CD4-positive, alpha-beta memory T cell (primary cell): ENCODE measurements around the gene RAD17. TPM values are rescaled to one million over a fixed set of nuclear protein-coding genes. Genes with fewer than 3 reads are reported as not detected.
"Not testable (repeated sequence)": the region's sequence is repeated elsewhere in the genome, so short reads cannot be mapped to it uniquely, and the experiment has no call there.

ENCODE experiments used
- CTCF ChIA-PET: fragments of 350-600 bp; sonication (Branson Sonifier 250); formaldehyde crosslinking; loops from one replicate; lab custom pipeline; 2021; ENCODE audit warnings: inconsistent platforms; ENCODE audit not compliant: partially characterized antibody; lab: Charles Lee
- POLR2A ChIA-PET: fragments of 350-600 bp; sonication (Branson Sonifier 250); formaldehyde crosslinking; loops from one replicate; lab custom pipeline; 2021; ENCODE audit not compliant: partially characterized antibody; lab: Charles Lee
- DNase-seq, 5 donors: peaks; one replicate each; pipeline versions ENCODE4 v3.0.0 to v3.0.0-alpha.2; 2020 to 2022; ENCODE audit warnings: mixed read lengths in 1 of 5
- H3K27ac ChIP-seq: one replicate; pipeline ENCODE4 v1.7.0; 2013; ENCODE audit warnings: low read depth, low read length
- H3K27me3 ChIP-seq: 2 replicates; pipeline ENCODE4 v1.7.0; 2013; ENCODE audit warnings: mild to moderate bottlenecking, low read length, moderate library complexity; ENCODE audit not compliant: insufficient read depth
- H3K36me3 ChIP-seq: 2 replicates; pipeline ENCODE4 v1.7.0; 2013; ENCODE audit warnings: mild to moderate bottlenecking, low read length, moderate library complexity; ENCODE audit not compliant: insufficient read depth
- H3K4me1 ChIP-seq: 2 replicates; pipeline ENCODE4 v1.7.0; 2013; ENCODE audit warnings: mild to moderate bottlenecking, low read length, moderate library complexity; ENCODE audit not compliant: insufficient read depth
- H3K4me3 ChIP-seq, 2 donors: one replicate each; pipeline ENCODE4 v1.7.0; 2013; ENCODE audit warnings: low read length in 2 of 2, mild to moderate bottlenecking in 1 of 2
- H3K9me3 ChIP-seq, 2 donors: one replicate each; pipeline ENCODE4 v1.7.0; 2013; ENCODE audit warnings: low read length in 2 of 2, control low read depth in 1 of 2; ENCODE audit not compliant: control insufficient read depth in 1 of 2
- H3K27ac Mint-ChIP-seq, 7 donors: one replicate each; pipeline ENCODE4 v1.8.0; 2020 to 2021; ENCODE audit warnings: mixed read lengths in 7 of 7, mild to moderate bottlenecking in 6 of 7, inconsistent platforms in 3 of 7, moderate library complexity in 3 of 7
- H3K27me3 Mint-ChIP-seq, 2 donors: one replicate each; pipeline ENCODE4 v1.8.0; 2020 to 2021; ENCODE audit warnings: mixed read lengths in 2 of 2
- H3K36me3 Mint-ChIP-seq, 2 donors: one replicate each; pipeline ENCODE4 v1.8.0; 2020 to 2021; ENCODE audit warnings: mixed read lengths in 2 of 2, inconsistent platforms in 1 of 2, mild to moderate bottlenecking in 1 of 2
- H3K4me1 Mint-ChIP-seq, 4 donors: one replicate each; pipeline ENCODE4 v1.8.0; 2020 to 2021; ENCODE audit warnings: mixed read lengths in 4 of 4, mild to moderate bottlenecking in 1 of 4
- H3K4me3 Mint-ChIP-seq, 8 donors: one replicate each; pipeline ENCODE4 v1.8.0; 2020 to 2021; ENCODE audit warnings: mixed read lengths in 8 of 8, mild to moderate bottlenecking in 7 of 8, moderate library complexity in 6 of 8, inconsistent platforms in 3 of 8
- H3K9me3 Mint-ChIP-seq, 8 donors: one replicate each; pipeline ENCODE4 v1.8.0; 2020 to 2021; ENCODE audit warnings: mixed read lengths in 8 of 8, mild to moderate bottlenecking in 5 of 8, inconsistent platforms in 3 of 8, moderate library complexity in 1 of 8
- intact Hi-C: fragments of 100-400 bp; cut with micrococcal nuclease; formaldehyde crosslinking; loops from one replicate; pipeline ENCODE4 v1.15.1; 2023
- polyA plus RNA-seq, 2 donors: library from polyadenylated mRNA; unstranded; fragments of 300-500 nt; fragmentation: Illumina TruSeq; gene quantifications; one replicate each; pipeline ENCODE4 v1.2.3, GENCODE V29; 2021
- total RNA-seq, 2 experiments: library from RNA; stranded (reverse); gene quantifications; one replicate each; pipeline ENCODE4 v1.2.3, GENCODE V29; 2021

The RAD17 gene
- total and polyA plus RNA-seq, 4 experiments from 2014 or later, result 27.5 to 31.1 (median 30.6) TPM

DNA sequence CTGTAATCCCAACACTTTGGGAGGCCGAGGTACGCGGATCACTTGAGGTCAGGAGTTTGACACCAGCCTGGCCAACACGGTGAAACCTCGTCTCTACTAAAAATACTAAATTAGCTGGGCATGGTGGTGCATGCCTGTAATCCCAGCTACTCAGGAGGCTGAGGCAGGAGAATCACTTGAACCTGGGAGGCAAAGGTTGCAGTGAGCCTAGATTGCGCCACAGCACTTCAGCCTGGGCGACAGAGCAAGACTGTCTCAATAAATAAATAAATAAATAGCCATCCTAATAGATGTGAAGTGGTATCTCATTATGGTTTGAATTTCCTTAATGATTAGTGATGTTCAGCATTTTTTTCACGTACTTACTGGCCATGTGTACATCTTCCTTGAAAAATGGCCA, 80.9 kb downstream of the RAD17 start:
- H3K4me3 ChIP-seq, H3K9me3 Mint-ChIP-seq, intact Hi-C loops, DNase-seq, H3K27me3 Mint-ChIP-seq, H3K4me1 Mint-ChIP-seq, CTCF ChIA-PET, H3K4me3 Mint-ChIP-seq, H3K27me3 ChIP-seq, H3K27ac Mint-ChIP-seq, H3K36me3 Mint-ChIP-seq, H3K9me3 ChIP-seq, POLR2A ChIA-PET, H3K36me3 ChIP-seq, H3K4me1 ChIP-seq, H3K27ac ChIP-seq: not testable (repeated sequence)

DNA sequence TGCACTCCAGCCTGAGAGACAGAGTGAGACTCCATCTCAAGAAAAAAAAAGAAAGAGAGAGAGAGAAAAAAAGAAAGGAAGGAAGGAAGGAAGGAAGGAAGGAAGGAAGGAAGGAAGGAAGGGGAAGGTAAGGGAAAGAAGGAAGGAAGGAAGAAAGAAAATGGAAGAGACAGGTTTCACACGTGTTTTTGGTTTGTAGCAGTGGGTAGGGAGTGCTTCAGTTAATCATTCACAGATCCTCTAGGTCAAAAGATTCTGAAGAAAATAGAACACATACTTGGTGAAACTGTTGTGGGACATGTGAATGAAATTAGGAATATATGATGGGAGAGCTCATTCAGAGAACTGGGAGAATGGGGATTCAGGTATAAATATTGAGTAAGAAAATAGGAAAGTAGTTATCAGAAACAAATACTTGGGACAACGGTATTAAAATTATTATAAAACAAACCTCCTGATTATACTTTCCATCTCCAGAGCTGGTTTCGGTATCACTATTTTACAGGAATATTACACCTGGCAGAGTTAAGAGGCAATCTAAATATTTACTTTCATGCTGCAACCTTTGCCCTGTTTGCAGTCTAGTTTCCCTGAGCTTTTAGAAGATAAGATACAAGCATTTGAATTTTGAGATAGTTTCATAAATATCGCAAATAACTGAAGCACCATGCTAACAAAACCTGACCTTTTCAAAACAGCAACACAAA, 82.5 kb downstream of the RAD17 start:
- ChIA-PET CTCF (no interaction called here), POLR2A (no interaction called here)
- no peaks in the 10 kb centered on the region for H3K27me3 ChIP-seq
- Mint-ChIP-seq H3K4me3 (no peak overlapping the region), H3K9me3 (peaks cover 0 to 6% (median 2%) of the 10 kb centered on the region in 8 donors), H3K4me1 (no peaks in the 10 kb centered on the region), H3K36me3 (no peaks in the 10 kb centered on the region), H3K27me3 (peaks cover 0 to 7% of the 10 kb centered on the region in 2 donors), H3K27ac (no peak overlapping the region)
- H3K36me3 ChIP-seq, result no peaks in the 10 kb centered on the region
- intact Hi-C loops, result no loop called here
- no peaks in the 10 kb centered on the region for H3K4me1 ChIP-seq
- no peak overlapping the region for H3K27ac ChIP-seq
- DNase-seq, result no peak
- no peak overlapping the region for H3K4me3 ChIP-seq
- H3K9me3 ChIP-seq, result no peaks in the 10 kb centered on the region

DNA sequence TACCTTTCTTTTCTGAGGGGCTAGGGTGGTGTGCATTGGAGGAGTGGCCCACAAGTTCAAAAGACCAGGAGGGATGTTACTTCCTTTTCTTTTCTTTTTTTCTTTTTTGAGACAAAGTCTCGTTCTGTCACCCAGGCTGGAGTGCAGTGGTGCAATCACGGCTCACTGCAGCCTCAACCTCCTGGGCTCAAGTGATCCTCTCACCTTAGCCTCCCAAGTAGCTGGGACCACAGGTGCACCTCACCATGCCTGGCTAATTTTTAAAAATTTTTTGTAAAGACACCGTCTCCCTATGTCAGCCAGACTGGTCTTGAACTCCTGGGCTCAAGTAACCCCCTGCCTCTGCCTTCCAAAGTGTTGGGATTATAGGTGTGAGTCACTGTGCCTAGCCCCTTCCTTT, 83.9 kb downstream of the RAD17 start:
- CTCF ChIA-PET, H3K9me3 Mint-ChIP-seq, H3K4me1 Mint-ChIP-seq, H3K4me1 ChIP-seq, H3K9me3 ChIP-seq, DNase-seq, H3K27ac Mint-ChIP-seq, H3K27ac ChIP-seq, POLR2A ChIA-PET, intact Hi-C loops, H3K36me3 Mint-ChIP-seq, H3K36me3 ChIP-seq, H3K4me3 Mint-ChIP-seq, H3K27me3 Mint-ChIP-seq, H3K27me3 ChIP-seq, H3K4me3 ChIP-seq: not testable (repeated sequence)

DNA sequence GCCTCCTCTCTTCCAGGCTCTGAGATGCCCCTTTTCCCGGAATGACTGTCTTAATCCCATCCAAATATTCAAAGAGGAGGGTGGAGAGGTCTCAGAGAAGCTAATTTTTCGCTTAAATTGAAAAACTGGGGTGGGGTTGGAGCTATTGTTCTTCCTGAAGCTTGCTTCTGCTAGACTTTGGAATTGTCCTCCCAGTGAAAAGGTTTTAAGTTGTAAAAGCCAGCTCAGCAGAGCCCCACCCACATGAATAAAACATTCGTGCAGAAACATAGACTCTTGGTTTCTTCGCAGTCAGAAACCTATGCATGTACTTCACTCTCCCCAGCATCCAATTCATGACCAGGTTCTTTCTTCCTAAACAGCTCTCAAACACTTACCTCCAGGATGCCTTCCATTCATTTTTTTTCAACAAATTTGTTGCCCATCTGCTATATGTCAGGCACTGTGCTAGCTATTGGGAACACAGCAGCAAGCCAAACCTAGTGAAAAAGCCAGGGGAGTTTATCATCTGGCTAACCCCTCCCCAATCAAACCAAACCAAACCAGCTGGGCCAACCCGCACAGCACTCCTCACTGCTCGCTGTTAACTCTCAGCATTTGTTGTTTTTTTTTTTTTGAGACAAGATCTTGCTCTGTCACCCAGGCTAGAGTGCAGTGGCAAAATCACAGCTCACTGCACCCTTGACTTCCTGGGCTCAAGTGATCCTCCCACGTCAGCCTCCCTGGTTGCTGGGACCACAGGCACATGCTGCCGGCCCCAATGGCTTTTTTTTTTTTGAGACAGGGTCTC, 85.0 kb downstream of the RAD17 start:
- H3K27me3 ChIP-seq, result no peaks in the 10 kb centered on the region
- H3K27ac ChIP-seq, result no peak overlapping the region
- peaks cover 0 to 8% (median 4%) of the 10 kb centered on the region in 8 donors for H3K9me3 Mint-ChIP-seq
- intact Hi-C loops, result no loop called here
- H3K27ac Mint-ChIP-seq, result no peak overlapping the region
- H3K4me3 ChIP-seq, result no peak overlapping the region
- no peak overlapping the region for H3K4me3 Mint-ChIP-seq
- no peaks in the 10 kb centered on the region for H3K4me1 ChIP-seq
- ChIA-PET CTCF (no interaction called here), POLR2A (no interaction called here)
- no peaks in the 10 kb centered on the region for H3K9me3 ChIP-seq
- no peaks in the 10 kb centered on the region for H3K36me3 Mint-ChIP-seq
- H3K36me3 ChIP-seq, result no peaks in the 10 kb centered on the region
- peaks cover 1 to 13% of the 10 kb centered on the region in 2 donors for H3K27me3 Mint-ChIP-seq
- no peak for DNase-seq
- H3K4me1 Mint-ChIP-seq, result no peaks in the 10 kb centered on the region

DNA sequence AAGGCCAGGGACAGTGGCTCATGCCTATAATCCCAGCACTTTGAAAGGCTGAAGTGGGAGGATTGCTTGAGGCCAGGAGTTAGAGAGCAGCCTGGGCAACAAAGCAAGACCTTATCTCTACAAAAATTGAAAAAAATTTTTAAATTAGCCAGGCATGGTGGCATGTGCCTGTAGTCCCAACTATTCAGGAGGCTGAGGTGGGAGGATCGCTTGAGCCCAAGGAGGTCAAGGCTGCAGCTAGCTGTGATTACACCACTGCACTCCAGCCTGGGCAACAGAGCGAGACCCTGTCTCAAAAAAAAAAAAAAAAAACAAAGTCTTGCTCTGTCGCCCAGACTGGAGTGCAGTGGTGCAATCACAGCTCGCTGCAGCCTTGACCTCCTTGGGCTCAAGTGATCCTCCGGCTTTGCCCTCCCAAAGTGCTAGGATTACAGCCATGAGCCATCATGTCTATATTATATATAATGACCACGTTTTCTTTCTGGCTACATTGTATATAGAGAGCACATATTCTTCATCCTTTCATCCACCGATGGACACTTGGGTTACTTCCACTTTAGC, 85.9 kb downstream of the RAD17 start:
- H3K36me3 ChIP-seq, H3K27me3 ChIP-seq, DNase-seq, H3K27ac ChIP-seq, H3K9me3 Mint-ChIP-seq, H3K4me3 Mint-ChIP-seq, intact Hi-C loops, H3K9me3 ChIP-seq, H3K4me3 ChIP-seq, POLR2A ChIA-PET, H3K4me1 ChIP-seq, H3K4me1 Mint-ChIP-seq, H3K27ac Mint-ChIP-seq, H3K36me3 Mint-ChIP-seq, CTCF ChIA-PET: not testable (repeated sequence)
- H3K27me3 Mint-ChIP-seq, result peaks cover 1 to 13% of the 10 kb centered on the region in 2 donors

DNA sequence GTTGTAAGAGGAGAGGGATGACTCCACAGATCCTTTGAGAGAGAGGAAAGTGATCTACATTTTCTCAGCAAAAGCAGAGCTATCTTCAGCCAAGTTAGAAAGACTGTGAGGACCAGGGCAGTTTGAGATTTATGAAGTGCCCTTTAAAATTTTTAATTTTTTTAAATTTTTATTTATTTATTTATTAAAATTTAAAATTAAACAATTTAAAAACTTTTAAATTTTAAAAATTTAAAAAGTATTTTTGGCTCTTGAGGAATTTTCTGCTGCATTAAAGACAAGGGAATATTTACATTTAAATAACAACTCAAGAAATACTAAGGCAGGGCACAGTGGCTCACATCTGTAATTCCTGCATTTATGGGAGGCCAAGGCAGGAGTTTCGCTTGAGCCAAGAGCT, 92.6 kb downstream of the RAD17 start:
- H3K9me3 Mint-ChIP-seq, result peaks cover 0 to 7% (median 2%) of the 10 kb centered on the region in 8 donors
- H3K4me1 Mint-ChIP-seq, result no peaks in the 10 kb centered on the region
- Histone ChIP-seq H3K27me3 (no peaks in the 10 kb centered on the region), H3K9me3 (no peaks in the 10 kb centered on the region), H3K36me3 (no peaks in the 10 kb centered on the region), H3K27ac (no peak overlapping the region), H3K4me3 (no peak overlapping the region), H3K4me1 (no peaks in the 10 kb centered on the region)
- H3K27me3 Mint-ChIP-seq, result peaks cover 1 to 6% of the 10 kb centered on the region in 2 donors
- CTCF ChIA-PET, result no interaction called here
- DNase-seq, result no peak
- no peak overlapping the region for H3K4me3 Mint-ChIP-seq
- POLR2A ChIA-PET, result no interaction called here
- no peak overlapping the region for H3K27ac Mint-ChIP-seq
- intact Hi-C loops, result no loop called here
- no peaks in the 10 kb centered on the region for H3K36me3 Mint-ChIP-seq
